SKM-1 treated with dmso at 0.1 percent for 144 hours (cell line): ENCODE measurements around the gene AURKAIP1.

ENCODE experiments used
- DNase-seq: peaks from one replicate; lab custom pipeline; 2025; ENCODE audit not compliant: unreplicated experiment; lab: John Stamatoyannopoulos, UW

The AURKAIP1 gene

GRCh38 chr1:1335283-1335682 is 39.7 kb downstream of the AURKAIP1 start:
- DNase-seq: no peak

GRCh38 chr1:1334835-1335234 is 40.2 kb downstream of the AURKAIP1 start:
- DNase-seq: no peak

GRCh38 chr1:1333551-1334241 is 41.3 kb downstream of the AURKAIP1 start:
- DNase-seq: no peak

- no peak for DNase-seq
Measured at GRCh38 chr1:1332774-1333480, 42.1 kb downstream of the AURKAIP1 start.

GRCh38 chr1:1332031-1332755 is 42.8 kb downstream of the AURKAIP1 start:
- DNase-seq: no peak

- no peak for DNase-seq
Measured at GRCh38 chr1:1331068-1331965, 43.7 kb downstream of the AURKAIP1 start, which contains the start of gene TAS1R3. Gene TAS1R3 (plus strand): TSS chr1:1331280. CDS start chr1:1331346, 66 bp downstream.

- DNase-seq: no peak
Measured at GRCh38 chr1:1330366-1331067, 44.5 kb downstream of the AURKAIP1 start.

- DNase-seq: no peak
Measured at GRCh38 chr1:1329304-1330210, 45.5 kb downstream of the AURKAIP1 start.

- DNase-seq: no peak
Measured at GRCh38 chr1:1328254-1328653, 46.8 kb downstream of the AURKAIP1 start.

- DNase-seq: no peak
Measured at GRCh38 chr1:1327291-1327690, 47.7 kb downstream of the AURKAIP1 start.

- DNase-seq: no peak
Measured at GRCh38 chr1:1326075-1326605, 48.9 kb downstream of the AURKAIP1 start.

GRCh38 chr1:1325288-1326074 is 49.5 kb downstream of the AURKAIP1 start:
- DNase-seq: no peak

- DNase-seq: peak; percentile 86
Measured at GRCh38 chr1:1324524-1325287, 50.3 kb downstream of the AURKAIP1 start, which contains the start of the genes CPTP and INTS11. Gene CPTP (plus strand): TSS chr1:1324802. CDS start chr1:1326911, 2,109 bp downstream. Gene INTS11 (minus strand): TSS chr1:1324660. CDS start chr1:1324608, 52 bp downstream.

- no peak for DNase-seq
Measured at GRCh38 chr1:1324084-1324523, 50.9 kb downstream of the AURKAIP1 start.
